Keratinocyte (primary cell): ENCODE measurements around the gene SLC4A2. TPM values are rescaled to one million over a fixed set of nuclear protein-coding genes. Genes with fewer than 3 reads are reported as not detected.

Experiments
- DNase-seq: peaks from one replicate; pipeline ENCODE4 v3.0.0-alpha.2; 2011; ENCODE audit warnings: low read depth, missing footprints, low spot score
- FAIRE-seq: peaks from 2 replicates; lab custom pipeline; 2011; peaks lifted over from hg19 to GRCh38; lab: Jason Lieb, UNC
- H2AFZ ChIP-seq: 2 replicates; pipeline ENCODE4 v1.6.0; 2012; ENCODE audit warnings: low read length, control low read depth, inconsistent platforms; ENCODE audit not compliant: control insufficient read depth
- H3K27ac ChIP-seq: 2 replicates; pipeline ENCODE4 v1.5.1; 2011; ENCODE audit warnings: low read length; ENCODE audit not compliant: control insufficient read depth, insufficient read depth
- H3K27me3 ChIP-seq: 3 replicates; pipeline ENCODE4 v1.6.0; 2011; ENCODE audit warnings: low read length; ENCODE audit not compliant: control insufficient read depth, insufficient read depth; ENCODE audit errors: extremely low read depth
- H3K36me3 ChIP-seq, 2 experiments: 2 replicates in 1 of 2; 3 replicates in 1 of 2; pipeline ENCODE4 v1.5.1; 2011; ENCODE audit warnings: low read length in 2 of 2, mild to moderate bottlenecking in 1 of 2; ENCODE audit not compliant: control insufficient read depth in 2 of 2, insufficient read depth in 2 of 2; ENCODE audit errors: extremely low read depth in 1 of 2
- H3K4me1 ChIP-seq: 3 replicates; pipeline ENCODE4 v1.5.1; 2011; ENCODE audit warnings: low read length; ENCODE audit not compliant: control insufficient read depth, insufficient read depth; ENCODE audit errors: extremely low read depth
- H3K4me2 ChIP-seq: 3 replicates; pipeline ENCODE4 v1.6.0; 2011; ENCODE audit warnings: low read depth, low read length; ENCODE audit not compliant: control insufficient read depth, insufficient read depth; ENCODE audit errors: extremely low read depth
- H3K4me3 ChIP-seq, 3 experiments: fragments of 200-600 bp in 1 of 3; sonication (generic) in 1 of 3; 2 replicates in 2 of 3; 3 replicates in 1 of 3; pipeline ENCODE4 v1.5.1; 2011 to 2016; ENCODE audit warnings: low read length in 3 of 3, mild to moderate bottlenecking in 3 of 3, control low read depth in 2 of 3, inconsistent platforms in 1 of 3, low read depth in 1 of 3, mixed read lengths in 1 of 3, mixed run types in 1 of 3, moderate library complexity in 1 of 3; ENCODE audit not compliant: control insufficient read depth in 2 of 3, insufficient read depth in 2 of 3; ENCODE audit errors: extremely low read depth in 1 of 3
- H3K79me2 ChIP-seq: 2 replicates; pipeline ENCODE4 v1.6.0; 2012; ENCODE audit warnings: low read length; ENCODE audit not compliant: control insufficient read depth, insufficient read depth
- H3K9ac ChIP-seq: 3 replicates; pipeline ENCODE4 v1.6.0; 2011; ENCODE audit warnings: low read length; ENCODE audit not compliant: control insufficient read depth, insufficient read depth; ENCODE audit errors: extremely low read depth
- H3K9me1 ChIP-seq: 3 replicates; pipeline ENCODE4 v1.6.0; 2011; ENCODE audit warnings: low read length; ENCODE audit not compliant: control insufficient read depth, insufficient read depth; ENCODE audit errors: extremely low read depth
- H3K9me3 ChIP-seq: 2 replicates; pipeline ENCODE4 v1.5.1; 2012; ENCODE audit warnings: low read depth, low read length; ENCODE audit not compliant: control insufficient read depth
- H4K20me1 ChIP-seq: 3 replicates; pipeline ENCODE4 v1.6.0; 2011; ENCODE audit warnings: low read length; ENCODE audit not compliant: control insufficient read depth, insufficient read depth; ENCODE audit errors: extremely low read depth
- CTCF ChIP-seq, 3 experiments: IDR thresholded peaks in 1 of 3; conservative IDR thresholded peaks in 1 of 3; optimal IDR thresholded peaks in 1 of 3; 2 replicates in 2 of 3; 3 replicates in 1 of 3; pipeline versions ENCODE3 to v1.5.1; 2011; ENCODE audit warnings: low read length in 3 of 3, mild to moderate bottlenecking in 3 of 3, moderate library complexity in 2 of 3, control low read depth in 1 of 3, inconsistent platforms in 1 of 3; ENCODE audit not compliant: insufficient read depth in 2 of 3; ENCODE audit errors: extremely low read depth in 1 of 3
- EZH2 ChIP-seq: IDR thresholded peaks from one replicate; pipeline ENCODE4 v1.6.1; 2012; ENCODE audit warnings: inconsistent platforms, mild to moderate bottlenecking, low read length, moderate library complexity
- dilution Hi-C: fragments of 300-500 bp; cut with MboI; formaldehyde crosslinking; loops from one replicate; pipeline ENCODE4 v1.7.0; 2020; ENCODE audit warnings: low sequenced_read_pairs; ENCODE audit not compliant: extremely low pct_ligation_motif_present
- polyA plus RNA-seq, 5 experiments: library from polyadenylated mRNA; depleted of rRNA in 3 of 5; stranded (reverse) in 3 of 5; stranded (forward) in 1 of 5; unstranded in 1 of 5; fragments of >200 nt; gene quantifications; 1 replicate in 1 of 5; 2 replicates in 3 of 5; 3 replicates in 1 of 5; pipeline versions ENCODE4 v1.2.1 to v1.2.3, GENCODE V29; 2011 to 2012; ENCODE audit warnings: missing spikeins in 2 of 5, low read depth in 1 of 5, low replicate concordance in 1 of 5

The SLC4A2 gene
- polyA plus RNA-seq, 1 donor (not counting 4 experiments of a cell fraction or from before 2014, with no cell fraction given), result 33.8 TPM

- H3K4me3 ChIP-seq, result no peak overlapping the region
Observed at GRCh38 chr7:151017370-151017952, 41.9 kb upstream of the SLC4A2 start.

GRCh38 chr7:151017953-151018420 lies 41.4 kb upstream of the SLC4A2 start:
- H3K79me2 ChIP-seq, result no peaks in the 10 kb centered on the region
- no peaks in the 10 kb centered on the region for H3K9me3 ChIP-seq
- dilution Hi-C loops, result no loop called here
- H2AFZ ChIP-seq, result no peak overlapping the region
- no peak overlapping the region for H3K9ac ChIP-seq
- no peak overlapping the region for H3K4me3 ChIP-seq
- H3K9me1 ChIP-seq, result no peaks in the 10 kb centered on the region
- DNase-seq (no peak), FAIRE-seq (no peak)
- H3K4me2 ChIP-seq, result peak overlapping the region; percentile 56
- H3K4me1 ChIP-seq, result peaks cover 7% of the 10 kb centered on the region
- no peak for TF ChIP-seq EZH2
- TF ChIP-seq CTCF (optimal IDR thresholded peaks at IDR 0.05 in 1 of 3, IDR thresholded peaks at IDR 0.05 in 1 of 3, conservative IDR thresholded peaks at IDR 0.05 in 1 of 3; ENCODE audit: extremely low read depth in 1 of 3, insufficient read depth in 2 of 3, low read length in 3 of 3), result peak; percentile 68 to 96 (median 95)
- H3K36me3 ChIP-seq, result no peaks in the 10 kb centered on the region
- no peaks in the 10 kb centered on the region for H4K20me1 ChIP-seq
- H3K27me3 ChIP-seq, result peaks cover 47% of the 10 kb centered on the region
- no peak overlapping the region for H3K27ac ChIP-seq

More at GRCh38 chr7:151017370-151017952, 41.9 kb upstream of the SLC4A2 start:
- no peak for DNase-seq
- no peak overlapping the region for H3K9ac ChIP-seq
- TF ChIP-seq CTCF (optimal IDR thresholded peaks at IDR 0.05 in 1 of 3, IDR thresholded peaks at IDR 0.05 in 1 of 3, conservative IDR thresholded peaks at IDR 0.05 in 1 of 3; ENCODE audit: extremely low read depth in 1 of 3, insufficient read depth in 2 of 3, low read length in 3 of 3) (no peak), EZH2 (no peak)
- no peaks in the 10 kb centered on the region for H3K79me2 ChIP-seq
- no peak overlapping the region for H3K4me2 ChIP-seq
- H3K9me3 ChIP-seq, result no peaks in the 10 kb centered on the region
- H3K9me1 ChIP-seq, result no peaks in the 10 kb centered on the region
- no peak overlapping the region for H3K27ac ChIP-seq
- peaks cover 52% of the 10 kb centered on the region for H3K27me3 ChIP-seq
- H3K4me1 ChIP-seq, result peaks cover 8% of the 10 kb centered on the region
- H2AFZ ChIP-seq, result no peak overlapping the region
- no peaks in the 10 kb centered on the region for H4K20me1 ChIP-seq
- H3K36me3 ChIP-seq, result no peaks in the 10 kb centered on the region
- dilution Hi-C loops, result no loop called here
- FAIRE-seq, result no peak
